Caco-2 (cell line): ENCODE results near the gene SAMD10. TPM values are rescaled to one million over a fixed set of nuclear protein-coding genes. Genes with fewer than 3 reads are reported as not detected.
"Not testable (repeated sequence)": the region's sequence is repeated elsewhere in the genome, so short reads cannot be mapped to it uniquely, and the experiment has no call there.

ENCODE experiments used
- BruUV-seq: library from RNA; stranded (reverse); fragments of 400-500 nt; replicated peaks from 2 replicates; lab custom pipeline; 2021; lab: Mats Ljungman, UMichigan
- CTCF ChIA-PET: fragments of 300-600 bp; sonication (Branson Sonifier 250); formaldehyde crosslinking; loops from one replicate; lab custom pipeline; 2022; ENCODE audit warnings: antibody characterized with exemption; lab: Charles Lee
- POLR2A ChIA-PET: fragments of 300-600 bp; sonication (Branson Sonifier 250); formaldehyde crosslinking; loops from one replicate; lab custom pipeline; 2022; ENCODE audit warnings: antibody characterized with exemption; lab: Charles Lee
- DNase-seq, 2 experiments: peaks; one replicate each; pipeline versions ENCODE4 v3.0.0 to v3.0.0-alpha.2; 2020 to 2022
- H3K27me3 ChIP-seq: replicated peaks from 2 replicates; pipeline ENCODE4 v1.6.0; 2011; ENCODE audit warnings: low read length; ENCODE audit not compliant: control insufficient read depth, insufficient read depth
- H3K36me3 ChIP-seq: 2 replicates; pipeline ENCODE4 v1.5.1; 2011; ENCODE audit warnings: low read length; ENCODE audit not compliant: control insufficient read depth, insufficient read depth
- H3K4me1 ChIP-seq: fragments of 250-450 bp; sonication (Bioruptor Pico); 2 replicates; pipeline ENCODE4 v1.5.1; 2020; ENCODE audit warnings: mild to moderate bottlenecking
- H3K4me3 ChIP-seq: 2 replicates; pipeline ENCODE4 v1.5.1; 2011; ENCODE audit warnings: low read depth, mild to moderate bottlenecking, control low read depth, low read length
- H3K9me3 ChIP-seq: fragments of 250-450 bp; sonication (Bioruptor Pico); 2 replicates; pipeline ENCODE4 v1.5.1; 2020; ENCODE audit warnings: mild to moderate bottlenecking, moderate library complexity
- H3K27ac Mint-ChIP-seq: one replicate; pipeline ENCODE4 v1.8.0; 2022; ENCODE audit warnings: mixed read lengths; ENCODE audit not compliant: unreplicated experiment
- H3K27me3 Mint-ChIP-seq: one replicate; pipeline ENCODE4 v1.8.0; 2022; ENCODE audit warnings: mixed read lengths; ENCODE audit not compliant: insufficient read depth, unreplicated experiment
- H3K36me3 Mint-ChIP-seq: one replicate; pipeline ENCODE4 v1.8.0; 2022; ENCODE audit warnings: mild to moderate bottlenecking, mixed read lengths; ENCODE audit not compliant: insufficient read depth, unreplicated experiment
- H3K4me1 Mint-ChIP-seq: one replicate; pipeline ENCODE4 v1.8.0; 2022; ENCODE audit warnings: low read depth, mixed read lengths; ENCODE audit not compliant: unreplicated experiment
- H3K4me3 Mint-ChIP-seq: one replicate; pipeline ENCODE4 v1.8.0; 2022; ENCODE audit warnings: mild to moderate bottlenecking, moderate library complexity, mixed read lengths; ENCODE audit not compliant: unreplicated experiment
- H3K9me3 Mint-ChIP-seq: one replicate; pipeline ENCODE4 v1.8.0; 2022; ENCODE audit warnings: mixed read lengths; ENCODE audit not compliant: unreplicated experiment
- intact Hi-C: fragments of 100-400 bp; cut with micrococcal nuclease; formaldehyde crosslinking; loops from one replicate; pipeline ENCODE4 v1.10.0; 2022; ENCODE audit not compliant: unreplicated experiment
- total RNA-seq: library from RNA; stranded (reverse); gene quantifications from 2 replicates; pipeline ENCODE4 v1.2.3, GENCODE V29; 2022
- TF ChIP-seq, protein P1 (sequence below), 2 experiments: fragments of 200-600 bp in 1 of 2; IDR thresholded peaks; 1 replicate in 1 of 2; 2 replicates in 1 of 2; pipeline versions ENCODE4 v1.5.1 to v1.8.0; 2011 to 2022; ENCODE audit warnings: antibody characterized with exemption in 1 of 2, control low read depth in 1 of 2, inconsistent platforms in 1 of 2, low read depth in 1 of 2, low read length in 1 of 2, mild to moderate bottlenecking in 1 of 2, moderate library complexity in 1 of 2; ENCODE audit not compliant: insufficient read depth in 1 of 2, severe bottlenecking in 1 of 2, unreplicated experiment in 1 of 2

SAMD10 gene
- total RNA-seq, 1 experiment from 2014 or later, result 13.6 TPM

DNA sequence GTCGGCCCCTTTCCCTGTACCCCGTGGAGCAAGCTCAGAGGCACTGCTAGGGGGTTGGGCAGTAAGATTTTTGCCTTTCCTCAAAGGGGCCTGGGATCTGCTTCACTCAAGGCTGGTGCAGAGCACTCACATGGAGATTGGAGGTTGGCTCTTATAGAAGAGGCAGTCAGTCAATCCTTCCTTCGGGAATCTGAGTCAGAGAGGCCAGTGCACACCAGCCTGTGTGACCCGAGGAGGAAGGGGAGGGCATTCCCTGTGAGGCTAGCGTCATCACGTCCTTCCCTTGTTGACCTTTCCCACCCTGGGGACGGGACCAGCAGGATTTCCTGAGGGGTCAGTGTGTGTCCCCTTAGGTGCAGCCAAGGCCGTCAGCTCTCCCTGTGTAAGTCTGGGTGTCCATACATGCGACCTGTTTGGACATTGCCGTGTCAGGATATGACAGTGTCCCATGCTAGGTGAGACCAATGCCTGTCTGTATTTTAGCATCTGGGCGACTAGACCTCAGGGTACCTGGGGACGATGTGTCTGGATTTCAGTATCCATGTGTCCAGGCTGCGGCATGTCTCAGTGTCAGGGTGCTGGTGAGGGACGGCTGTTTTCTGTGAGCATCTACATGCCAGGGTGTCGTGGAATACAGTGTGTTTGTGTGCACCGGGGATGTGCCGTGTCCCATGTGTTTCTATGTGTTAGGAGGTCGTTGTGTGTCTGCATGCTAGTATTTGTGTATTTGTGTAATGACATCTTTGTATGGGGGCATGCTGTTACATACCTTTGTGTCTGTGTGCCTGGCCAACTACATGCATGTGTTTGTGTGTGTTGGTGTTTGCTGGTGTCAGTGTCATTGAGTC is 6.9 kb downstream of the SAMD10 start:
- peaks cover 3% of the 10 kb centered on the region for H3K27me3 Mint-ChIP-seq
- Histone ChIP-seq H3K4me3 (no peak overlapping the region), H3K27me3 (no peaks in the 10 kb centered on the region), H3K9me3 (no peaks in the 10 kb centered on the region), H3K4me1 (peaks cover 23% of the 10 kb centered on the region), H3K36me3 (peaks cover 8% of the 10 kb centered on the region)
- BruUV-seq, result no TSS peak
- TF ChIP-seq, protein P1, sequence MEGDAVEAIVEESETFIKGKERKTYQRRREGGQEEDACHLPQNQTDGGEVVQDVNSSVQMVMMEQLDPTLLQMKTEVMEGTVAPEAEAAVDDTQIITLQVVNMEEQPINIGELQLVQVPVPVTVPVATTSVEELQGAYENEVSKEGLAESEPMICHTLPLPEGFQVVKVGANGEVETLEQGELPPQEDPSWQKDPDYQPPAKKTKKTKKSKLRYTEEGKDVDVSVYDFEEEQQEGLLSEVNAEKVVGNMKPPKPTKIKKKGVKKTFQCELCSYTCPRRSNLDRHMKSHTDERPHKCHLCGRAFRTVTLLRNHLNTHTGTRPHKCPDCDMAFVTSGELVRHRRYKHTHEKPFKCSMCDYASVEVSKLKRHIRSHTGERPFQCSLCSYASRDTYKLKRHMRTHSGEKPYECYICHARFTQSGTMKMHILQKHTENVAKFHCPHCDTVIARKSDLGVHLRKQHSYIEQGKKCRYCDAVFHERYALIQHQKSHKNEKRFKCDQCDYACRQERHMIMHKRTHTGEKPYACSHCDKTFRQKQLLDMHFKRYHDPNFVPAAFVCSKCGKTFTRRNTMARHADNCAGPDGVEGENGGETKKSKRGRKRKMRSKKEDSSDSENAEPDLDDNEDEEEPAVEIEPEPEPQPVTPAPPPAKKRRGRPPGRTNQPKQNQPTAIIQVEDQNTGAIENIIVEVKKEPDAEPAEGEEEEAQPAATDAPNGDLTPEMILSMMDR (IDR thresholded peaks at IDR 0.05; ENCODE audit: insufficient read depth in 1 of 2, low read depth in 1 of 2, low read length in 1 of 2, severe bottlenecking in 1 of 2, unreplicated experiment in 1 of 2), result no peak
- peak in 1 of 2 experiments; percentile 53 for DNase-seq
- H3K4me3 Mint-ChIP-seq, result peak overlapping the region; percentile 63
- CTCF ChIA-PET, result interaction anchor here (1.1 to 1.8 kb wide), 2 partner anchors 78 to 107 kb away, joined by 3 to 14 read pairs; partner anchors contain the start of gene TPD52L2
- H3K27ac Mint-ChIP-seq, result no peak overlapping the region
- intact Hi-C loops, result loop anchor here (1.0 to 10.0 kb wide), 3 partner anchors 63 to 188 kb away; partner anchors contain the start of gene TPD52L2
- peaks cover 26% of the 10 kb centered on the region for H3K36me3 Mint-ChIP-seq
- H3K4me1 Mint-ChIP-seq, result peaks cover 18% of the 10 kb centered on the region
- no peaks in the 10 kb centered on the region for H3K9me3 Mint-ChIP-seq
- POLR2A ChIA-PET, result no interaction called here

DNA sequence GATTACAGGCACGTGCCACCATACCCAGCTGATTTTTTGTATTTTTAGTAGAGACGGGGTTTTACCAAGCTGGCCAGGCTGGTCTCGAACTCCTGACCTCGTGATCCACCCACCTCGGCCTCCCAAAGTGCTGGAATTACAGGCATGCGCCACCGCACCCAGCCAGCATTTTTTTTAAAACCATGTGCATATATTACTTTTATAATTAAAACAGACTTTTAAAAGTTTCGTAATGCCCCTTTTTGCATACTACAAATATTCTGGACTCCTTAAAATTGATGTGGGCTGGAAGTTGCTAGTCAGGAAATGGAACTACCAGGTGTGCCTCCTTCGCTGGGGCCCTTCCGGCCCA is 7.5 kb downstream of the SAMD10 start:
- Mint-ChIP-seq H3K36me3 (peaks cover 29% of the 10 kb centered on the region), H3K4me1 (peaks cover 16% of the 10 kb centered on the region)
- H3K27me3 ChIP-seq, H3K9me3 Mint-ChIP-seq, CTCF ChIA-PET, DNase-seq, H3K36me3 ChIP-seq, H3K27ac Mint-ChIP-seq, H3K9me3 ChIP-seq, BruUV-seq, H3K4me3 ChIP-seq, H3K27me3 Mint-ChIP-seq, H3K4me3 Mint-ChIP-seq: not testable (repeated sequence)
- H3K4me1 ChIP-seq, result peaks cover 21% of the 10 kb centered on the region
- POLR2A ChIA-PET, result interaction anchor here (0.7 kb wide), 1 partner anchor 16 kb away, joined by 9 read pairs; the partner anchor contains the start of gene UCKL1
- intact Hi-C loops, result loop anchor here (5.0 to 10.0 kb wide), 2 partner anchors 105 to 187 kb away; partner anchors contain the start of gene TPD52L2

DNA sequence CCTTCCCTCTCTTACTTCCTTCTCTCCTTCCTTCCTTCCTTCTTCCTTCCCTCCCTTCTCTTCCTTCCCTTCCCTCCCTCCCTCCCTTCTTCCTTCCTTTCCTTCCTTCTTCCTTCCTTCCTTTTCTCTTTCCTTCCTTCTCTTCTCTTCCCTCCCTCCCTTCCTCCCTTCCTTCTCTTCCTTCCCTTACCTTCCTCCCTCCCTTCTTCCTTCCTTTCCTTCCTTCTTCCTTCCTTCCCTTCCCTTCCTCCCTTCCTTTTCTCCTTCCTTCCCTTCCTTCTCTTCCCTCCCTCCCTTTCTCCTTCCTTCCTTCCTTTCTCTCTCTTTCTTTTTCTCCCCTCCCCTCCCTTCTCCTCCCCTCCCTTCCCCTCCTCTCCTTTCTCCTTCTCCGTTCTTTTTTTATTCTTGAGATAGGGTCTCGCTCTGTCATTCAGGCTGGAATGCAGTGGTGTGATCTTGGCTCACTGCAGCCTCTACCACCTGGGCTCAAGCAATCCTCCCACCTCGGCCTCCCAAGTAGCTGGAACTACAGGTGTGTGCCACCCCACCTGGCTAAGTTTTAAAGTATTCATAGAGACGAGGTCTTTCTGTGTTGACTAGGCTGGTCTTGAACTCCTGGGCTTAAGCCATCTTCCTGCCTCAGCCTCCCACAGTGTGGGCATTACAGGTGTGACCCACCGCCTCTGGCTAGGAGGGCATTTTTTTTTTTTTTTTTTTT is 8.6 kb downstream of the SAMD10 start:
- Histone ChIP-seq H3K4me1 (peaks cover 21% of the 10 kb centered on the region), H3K9me3 (peaks cover 15% of the 10 kb centered on the region), H3K36me3 (peaks cover 13% of the 10 kb centered on the region), H3K27me3 (no peaks in the 10 kb centered on the region), H3K4me3 (no peak overlapping the region; the same call in 1 of the 2 replicates)
- intact Hi-C loops, result loop anchor here (5.0 to 10.0 kb wide), 2 partner anchors 104 to 186 kb away; partner anchors contain the start of gene TPD52L2
- peaks cover 16% of the 10 kb centered on the region for H3K4me1 Mint-ChIP-seq
- peak overlapping the region; percentile 69 for H3K4me3 Mint-ChIP-seq
- peaks cover 35% of the 10 kb centered on the region for H3K36me3 Mint-ChIP-seq
- TF ChIP-seq, protein P1 (IDR thresholded peaks at IDR 0.05; ENCODE audit: insufficient read depth in 1 of 2, low read depth in 1 of 2, low read length in 1 of 2, severe bottlenecking in 1 of 2, unreplicated experiment in 1 of 2), result no peak
- BruUV-seq, result no TSS peak
- ChIA-PET CTCF (no interaction called here), POLR2A (interaction anchor here (0.6 to 0.7 kb wide), 2 partner anchors 12 to 15 kb away, joined by 4 to 9 read pairs; partner anchors contain the start of gene UCKL1)
- peaks cover 3% of the 10 kb centered on the region for H3K27me3 Mint-ChIP-seq
- H3K27ac Mint-ChIP-seq, result no peak overlapping the region
- no peak for DNase-seq
- H3K9me3 Mint-ChIP-seq, result peaks cover 6% of the 10 kb centered on the region
